Kidney (tissue), 14 donors: ENCODE data around the gene CISD1. TPM values are rescaled to one million over a fixed set of nuclear protein-coding genes. Genes with fewer than 3 reads are reported as not detected.

Experiments
- DNase-seq, 5 donors: peaks; one replicate each; pipeline ENCODE4 v3.0.0-alpha.2; 2013 to 2020
- FAIRE-seq: peaks from 2 replicates; lab custom pipeline; 2012; peaks lifted over from hg19 to GRCh38; lab: Jason Lieb, UNC
- H3K27ac ChIP-seq, 2 donors: one replicate each; pipeline ENCODE4 v1.7.0; 2013; ENCODE audit warnings: low read depth in 2 of 2, low read length in 2 of 2, inconsistent platforms in 1 of 2
- H3K27me3 ChIP-seq: one replicate; pipeline ENCODE4 v1.7.1; 2013; ENCODE audit warnings: low read length, inconsistent platforms; ENCODE audit not compliant: control insufficient read depth, insufficient read depth
- H3K36me3 ChIP-seq, 3 donors: one replicate each; pipeline versions ENCODE4 v1.7.0 to v1.7.1; 2013; ENCODE audit warnings: low read length in 3 of 3, control low read depth in 1 of 3, inconsistent platforms in 1 of 3; ENCODE audit not compliant: insufficient read depth in 3 of 3, control insufficient read depth in 2 of 3
- H3K4me1 ChIP-seq, 3 donors: one replicate each; pipeline versions ENCODE4 v1.7.0 to v1.7.1; 2013; ENCODE audit warnings: low read length in 3 of 3, inconsistent platforms in 1 of 3, low read depth in 1 of 3; ENCODE audit not compliant: control insufficient read depth in 2 of 3, insufficient read depth in 2 of 3
- H3K4me3 ChIP-seq, 3 donors: one replicate each; pipeline versions ENCODE4 v1.7.0 to v1.8.1; 2013; ENCODE audit warnings: low read length in 3 of 3, control low read depth in 1 of 3, inconsistent platforms in 1 of 3
- H3K9ac ChIP-seq, 3 donors: one replicate each; pipeline versions ENCODE4 v1.7.0 to v1.7.1; 2013; ENCODE audit warnings: low read length in 3 of 3, control low read depth in 1 of 3, inconsistent platforms in 1 of 3
- H3K9me3 ChIP-seq, 3 donors: one replicate each; pipeline versions ENCODE4 v1.7.0 to v1.7.1; 2013; ENCODE audit warnings: low read length in 3 of 3, control low read depth in 1 of 3, inconsistent platforms in 1 of 3; ENCODE audit not compliant: control insufficient read depth in 2 of 3, insufficient read depth in 1 of 3
- intact Hi-C: fragments of 100-400 bp; cut with DNase I; formaldehyde crosslinking; loops from one replicate; pipeline ENCODE4 v1.11.1; 2022
- polyA plus RNA-seq: library from polyadenylated mRNA; stranded (reverse); fragments of 350-450 nt; fragmentation: Illumina TruSeq; extraction: RNeasy Lipid Tissue Mini Kit (QIAGEN cat#74804); gene quantifications from one replicate; pipeline ENCODE4 v1.2.3, GENCODE V29; 2014; ENCODE audit warnings: low read depth, low replicate concordance; ENCODE audit not compliant: insufficient read depth
- total RNA-seq: library from RNA; stranded (reverse); fragmentation: NEBNext Ultra II Directional; extraction: Animal tissue kit (Norgen Biotek cat#: 25700); gene quantifications from one replicate; pipeline ENCODE4 v1.2.1, GENCODE V29; 2021
- TF ChIP-seq, protein P1 (sequence below): IDR thresholded peaks from 3 replicates; pipeline ENCODE4 v1.5.1; 2012; ENCODE audit warnings: mild to moderate bottlenecking, moderate library complexity, borderline replicate concordance; ENCODE audit not compliant: insufficient read depth; ENCODE audit errors: extremely low read depth
- donor health status: control.
- donor health status: control.
- donor health status: control.
- donor health status: control.
- donor health status: control.
- donor health status: DM: yes; HTN: yes; CAD: no.
- donor health status: Normal renal cell carcinoma (clear cell type).

Gene CISD1
- total and polyA plus RNA-seq, 2 donors from 2014 or later, result 38.0 to 216 TPM

DNA sequence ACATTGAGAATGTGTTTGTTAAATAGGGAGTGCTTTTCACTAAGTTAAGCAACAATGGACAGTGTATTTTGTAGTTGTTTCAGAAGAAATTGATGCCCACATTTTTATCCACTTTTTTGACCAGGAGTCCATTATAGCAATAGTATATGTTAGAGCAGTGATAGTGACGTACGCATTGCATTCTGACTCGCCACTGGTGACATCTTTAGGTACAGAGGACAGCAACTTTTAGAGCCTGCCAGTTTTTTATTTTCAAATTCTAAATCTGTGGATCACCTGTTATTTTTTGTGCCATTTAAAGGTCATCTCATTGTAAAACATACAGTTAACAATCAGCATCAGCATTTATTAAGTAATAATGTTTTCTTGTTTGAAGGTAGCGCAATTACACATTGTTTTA is 67.3 kb downstream of the CISD1 start:
- Histone ChIP-seq H3K4me3 (peak overlapping the region in 2 of 3 donors; percentile 79 to 81), H3K27ac (no peak overlapping the region), H3K4me1 (peaks cover 0 to 10% (median 4%) of the 10 kb centered on the region in 3 donors)

More for the DNA sequence above, 67.3 kb downstream of the CISD1 start:
- DNase-seq (no peak), FAIRE-seq (no peak)
- intact Hi-C loops, result no loop called here
- no peaks in the 10 kb centered on the region for H3K27me3 ChIP-seq
- H3K9ac ChIP-seq, result no peak overlapping the region
- H3K36me3 ChIP-seq, result no peaks in the 10 kb centered on the region
- TF ChIP-seq, protein P1, sequence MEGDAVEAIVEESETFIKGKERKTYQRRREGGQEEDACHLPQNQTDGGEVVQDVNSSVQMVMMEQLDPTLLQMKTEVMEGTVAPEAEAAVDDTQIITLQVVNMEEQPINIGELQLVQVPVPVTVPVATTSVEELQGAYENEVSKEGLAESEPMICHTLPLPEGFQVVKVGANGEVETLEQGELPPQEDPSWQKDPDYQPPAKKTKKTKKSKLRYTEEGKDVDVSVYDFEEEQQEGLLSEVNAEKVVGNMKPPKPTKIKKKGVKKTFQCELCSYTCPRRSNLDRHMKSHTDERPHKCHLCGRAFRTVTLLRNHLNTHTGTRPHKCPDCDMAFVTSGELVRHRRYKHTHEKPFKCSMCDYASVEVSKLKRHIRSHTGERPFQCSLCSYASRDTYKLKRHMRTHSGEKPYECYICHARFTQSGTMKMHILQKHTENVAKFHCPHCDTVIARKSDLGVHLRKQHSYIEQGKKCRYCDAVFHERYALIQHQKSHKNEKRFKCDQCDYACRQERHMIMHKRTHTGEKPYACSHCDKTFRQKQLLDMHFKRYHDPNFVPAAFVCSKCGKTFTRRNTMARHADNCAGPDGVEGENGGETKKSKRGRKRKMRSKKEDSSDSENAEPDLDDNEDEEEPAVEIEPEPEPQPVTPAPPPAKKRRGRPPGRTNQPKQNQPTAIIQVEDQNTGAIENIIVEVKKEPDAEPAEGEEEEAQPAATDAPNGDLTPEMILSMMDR, result no peak
- no peaks in the 10 kb centered on the region for H3K9me3 ChIP-seq

Other genes starting within 250 kb of the CISD1 start
- 5.0 TPM for gene IPMK, start 1.3 kb upstream of the CISD1 start, total RNA-seq
- gene IPMK, start 1.3 kb upstream of the CISD1 start, polyA plus RNA-seq, result 1.7 TPM
- 15.4 TPM for gene UBE2D1, start 65.8 kb downstream of the CISD1 start, total RNA-seq
- 12.0 TPM for gene UBE2D1, start 65.8 kb downstream of the CISD1 start, polyA plus RNA-seq
- gene TFAM, start 116.2 kb downstream of the CISD1 start, total RNA-seq, result 35.0 TPM
- gene TFAM, start 116.2 kb downstream of the CISD1 start, polyA plus RNA-seq, result 18.5 TPM
- 136 TPM for gene BICC1, start 243.7 kb downstream of the CISD1 start, total RNA-seq
- gene BICC1, start 243.7 kb downstream of the CISD1 start, polyA plus RNA-seq, result 21.0 TPM